HG03196 (cell line): Measurements from ENCODE around the gene NTN3.
A peak's percentile ranks its signal among the peaks of the same experiment; 100 is the strongest.

Experiments used
- ATAC-seq: cut with Tn5 transposase; IDR thresholded peaks from one replicate; pipeline ENCODE4 v1.9.1; 2021; ENCODE audit not compliant: unreplicated experiment

The NTN3 gene

GRCh38 chr16:2512735-2513404 lies 41.8 kb downstream of the NTN3 start:
- no peak for ATAC-seq

GRCh38 chr16:2513405-2514332 lies 42.6 kb downstream of the NTN3 start, which contains the start of gene ATP6V0C:
Gene ATP6V0C, plus strand, starts transcription at chr16:2513952. Its CDS starts 152 bp downstream, at chr16:2514104.
- peak; percentile 59 for ATAC-seq

GRCh38 chr16:2514333-2515179 lies 43.5 kb downstream of the NTN3 start:
- no peak for ATAC-seq

- no peak for ATAC-seq
Measured at GRCh38 chr16:2515180-2515851, 44.2 kb downstream of the NTN3 start.

- ATAC-seq, result no peak
Measured at GRCh38 chr16:2516391-2517240, 45.5 kb downstream of the NTN3 start.

GRCh38 chr16:2517954-2518605 lies 47.0 kb downstream of the NTN3 start:
- ATAC-seq, result no peak

GRCh38 chr16:2518823-2519710 lies 48.0 kb downstream of the NTN3 start:
- ATAC-seq, result no peak

- ATAC-seq, result no peak
Measured at GRCh38 chr16:2519711-2520080, 48.6 kb downstream of the NTN3 start.

GRCh38 chr16:2520097-2520783 lies 49.1 kb downstream of the NTN3 start, which contains the start of gene AMDHD2:
Gene AMDHD2, plus strand, starts transcription at chr16:2520371. Its CDS starts 88 bp downstream, at chr16:2520459.
- no peak for ATAC-seq

GRCh38 chr16:2520784-2521531 lies 49.9 kb downstream of the NTN3 start:
- no peak for ATAC-seq
